Cardiac septum (tissue), 1 donor: ENCODE data around the gene SLC5A6. TPM values are rescaled to one million over a fixed set of nuclear protein-coding genes. Genes with fewer than 3 reads are reported as not detected.

Experiments used
- DNase-seq: peaks from one replicate; pipeline ENCODE4 v3.0.0-alpha.2; 2020; ENCODE audit warnings: low spot score
- intact Hi-C: fragments of 100-400 bp; cut with DNase I; formaldehyde crosslinking; loops from one replicate; pipeline ENCODE4 v1.14.0; 2022
- total RNA-seq: library from RNA; stranded (reverse); fragmentation: NEBNext Ultra II Directional; extraction: Animal tissue kit (Norgen Biotek cat#: 25700); gene quantifications from one replicate; pipeline ENCODE4 v1.2.1, GENCODE V29; 2021
- donor health status: DM: no; HTN: no; CAD: no.

SLC5A6 gene
- total RNA-seq, 1 donor from 2014 or later, result 11.4 TPM

DNA sequence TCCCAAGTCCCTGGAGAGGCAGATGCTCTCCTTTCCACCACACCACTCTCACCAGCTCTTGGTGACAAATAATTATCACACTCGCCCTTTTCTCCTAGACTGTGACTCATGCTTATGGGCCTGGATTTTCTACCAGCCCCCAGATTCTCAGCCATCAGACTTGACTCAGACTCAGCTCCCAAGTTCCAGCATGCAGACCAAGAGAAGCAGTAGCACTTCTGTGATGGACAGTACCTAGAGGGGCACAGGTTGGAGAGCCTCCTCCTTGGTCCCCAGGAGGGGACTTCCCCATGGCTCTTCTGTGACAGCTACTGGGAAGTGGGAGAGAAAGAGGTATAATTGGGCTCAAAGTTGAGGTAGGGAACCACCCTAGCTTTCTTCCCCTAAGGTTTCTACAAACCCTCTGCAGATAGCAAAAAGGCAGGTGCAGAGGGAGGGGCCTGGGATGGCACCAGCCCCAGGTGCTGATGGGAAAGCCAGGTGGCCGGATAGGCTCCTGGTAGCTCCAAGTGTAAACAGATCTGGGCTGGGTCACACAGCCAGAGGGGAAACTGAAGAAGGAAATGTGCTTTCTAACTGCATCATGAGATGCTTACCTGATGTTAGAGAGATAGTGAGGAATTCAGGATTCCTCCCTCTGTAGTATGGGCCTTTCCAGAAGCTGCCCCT, 59.1 kb downstream of the SLC5A6 start:
- intact Hi-C loops, result no loop called here
- no peak for DNase-seq

DNA sequence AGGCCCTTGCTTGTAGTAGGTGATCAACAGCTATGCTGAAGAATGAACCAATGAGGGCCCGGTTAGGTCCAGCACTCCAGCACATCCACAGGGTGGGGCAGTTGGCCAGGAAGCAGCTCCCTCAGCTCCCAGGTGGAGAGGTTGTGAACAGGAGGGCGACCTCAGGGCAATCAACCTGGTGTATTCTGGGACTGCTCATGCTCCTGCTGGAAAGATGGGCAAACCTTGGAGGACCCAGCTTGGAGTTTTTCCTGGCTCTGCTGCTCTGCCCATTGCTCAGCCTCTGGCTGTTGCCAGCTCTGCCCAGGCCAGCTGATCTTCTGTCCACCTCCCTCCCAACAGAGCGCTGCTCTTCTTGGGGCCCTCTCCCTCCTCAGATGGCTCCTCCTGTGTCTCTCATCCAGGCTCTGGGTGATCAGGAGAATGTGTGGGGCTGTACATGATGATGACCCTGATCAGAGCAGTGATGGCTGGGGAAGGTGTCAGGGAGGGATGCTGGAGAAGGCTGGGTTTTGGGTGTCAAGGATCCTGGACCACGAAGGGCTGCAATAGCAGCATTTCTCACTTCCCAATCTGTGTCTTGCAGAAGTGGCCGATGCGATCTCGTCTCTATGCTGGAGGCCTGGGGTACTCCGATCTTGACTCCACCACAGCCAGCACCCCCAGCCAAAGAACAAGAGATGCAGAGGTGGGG, 59.8 kb downstream of the SLC5A6 start:
- no peak for DNase-seq
- intact Hi-C loops, result no loop called here

DNA sequence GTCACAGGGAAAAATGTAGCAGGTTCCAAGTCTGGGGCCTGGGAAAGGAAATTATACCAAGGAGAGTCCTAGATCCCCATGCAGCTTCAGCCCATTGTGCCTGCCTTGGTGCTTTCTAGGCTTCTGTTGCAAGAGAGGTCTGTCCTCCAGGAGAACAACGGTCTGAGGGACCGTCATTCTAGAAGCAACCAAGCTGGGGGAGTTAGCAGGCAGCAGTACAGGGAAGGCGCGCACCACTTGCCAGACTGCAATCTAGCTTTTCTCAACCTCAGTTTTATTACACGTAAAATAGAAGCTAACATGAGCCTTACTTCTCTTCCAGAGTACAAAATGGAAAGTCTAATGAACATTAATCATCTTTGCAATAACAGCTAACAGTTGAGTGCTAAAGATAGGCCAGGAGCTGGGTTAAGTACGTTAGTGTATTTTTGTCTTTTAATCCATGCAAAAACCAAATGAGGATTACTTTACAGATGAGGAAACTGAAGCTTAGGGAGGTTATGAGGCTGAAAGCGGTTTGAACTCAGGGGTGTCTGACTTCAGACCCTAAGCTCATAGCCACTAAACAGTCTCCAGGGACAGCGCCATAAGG, 61.3 kb downstream of the SLC5A6 start:
- intact Hi-C loops, result no loop called here
- no peak for DNase-seq

Other genes with a start within 250 kb of the SLC5A6 start
- 43.1 TPM for gene MAPRE3, start 241.6 kb downstream of the SLC5A6 start, total RNA-seq
- gene TMEM214, start 179.3 kb downstream of the SLC5A6 start, total RNA-seq, result 40.3 TPM
- gene AGBL5, start 160.6 kb downstream of the SLC5A6 start, total RNA-seq, result 11.7 TPM
- gene OST4, start 140.6 kb downstream of the SLC5A6 start, total RNA-seq, result 339 TPM
- 21.0 TPM for gene EMILIN1, start 133.7 kb downstream of the SLC5A6 start, total RNA-seq
- gene KHK, start 125.5 kb downstream of the SLC5A6 start, total RNA-seq, result 1.1 TPM
- 0.48 TPM for gene CGREF1, start 93.1 kb downstream of the SLC5A6 start, total RNA-seq
- 1.1 TPM for gene ABHD1, start 88.5 kb downstream of the SLC5A6 start, total RNA-seq
- gene PREB, start 77.6 kb downstream of the SLC5A6 start, total RNA-seq, result 40.4 TPM
- not detected for gene PRR30, start 72.9 kb downstream of the SLC5A6 start, total RNA-seq
- not detected for gene TCF23, start 63.3 kb downstream of the SLC5A6 start, total RNA-seq
- 131 TPM for gene ATRAID, start 227 bp downstream of the SLC5A6 start, total RNA-seq
- 11.0 TPM for gene CAD, start 5.1 kb upstream of the SLC5A6 start, total RNA-seq
- 10.2 TPM for gene SLC30A3, start 50.8 kb upstream of the SLC5A6 start, total RNA-seq
- gene DNAJC5G, start 63.2 kb upstream of the SLC5A6 start, total RNA-seq, result 1.6 TPM
- gene TRIM54, start 70.2 kb upstream of the SLC5A6 start, total RNA-seq, result 218 TPM
- 2.1 TPM for gene UCN, start 96.2 kb upstream of the SLC5A6 start, total RNA-seq
- gene MPV17, start 110.8 kb upstream of the SLC5A6 start, total RNA-seq, result 69.3 TPM
- 23.9 TPM for gene GTF3C2, start 144.5 kb upstream of the SLC5A6 start, total RNA-seq
- gene EIF2B4, start 158.1 kb upstream of the SLC5A6 start, total RNA-seq, result 34.9 TPM
- gene SNX17, start 158.3 kb upstream of the SLC5A6 start, total RNA-seq, result 80.3 TPM
- 10.6 TPM for gene ZNF513, start 168.5 kb upstream of the SLC5A6 start, total RNA-seq
- 32.0 TPM for gene PPM1G, start 197.3 kb upstream of the SLC5A6 start, total RNA-seq
- gene NRBP1, start 216.4 kb upstream of the SLC5A6 start, total RNA-seq, result 64.6 TPM
- gene KRTCAP3, start 230.1 kb upstream of the SLC5A6 start, total RNA-seq, result not detected